Caco-2 (cell line): ENCODE data around the gene MEX3D. TPM values are rescaled to one million over a fixed set of nuclear protein-coding genes. Genes with fewer than 3 reads are reported as not detected.

Source experiments
- BruUV-seq: library from RNA; stranded (reverse); fragments of 400-500 nt; replicated peaks from 2 replicates; lab custom pipeline; 2021; lab: Mats Ljungman, UMichigan
- CTCF ChIA-PET: fragments of 300-600 bp; sonication (Branson Sonifier 250); formaldehyde crosslinking; loops from one replicate; lab custom pipeline; 2022; ENCODE audit warnings: antibody characterized with exemption; lab: Charles Lee
- POLR2A ChIA-PET: fragments of 300-600 bp; sonication (Branson Sonifier 250); formaldehyde crosslinking; loops from one replicate; lab custom pipeline; 2022; ENCODE audit warnings: antibody characterized with exemption; lab: Charles Lee
- DNase-seq, 2 experiments: peaks; one replicate each; pipeline versions ENCODE4 v3.0.0 to v3.0.0-alpha.2; 2020 to 2022
- H3K27me3 ChIP-seq: replicated peaks from 2 replicates; pipeline ENCODE4 v1.6.0; 2011; ENCODE audit warnings: low read length; ENCODE audit not compliant: control insufficient read depth, insufficient read depth
- H3K36me3 ChIP-seq: 2 replicates; pipeline ENCODE4 v1.5.1; 2011; ENCODE audit warnings: low read length; ENCODE audit not compliant: control insufficient read depth, insufficient read depth
- H3K4me1 ChIP-seq: fragments of 250-450 bp; sonication (Bioruptor Pico); 2 replicates; pipeline ENCODE4 v1.5.1; 2020; ENCODE audit warnings: mild to moderate bottlenecking
- H3K4me3 ChIP-seq: 2 replicates; pipeline ENCODE4 v1.5.1; 2011; ENCODE audit warnings: low read depth, mild to moderate bottlenecking, control low read depth, low read length
- H3K9me3 ChIP-seq: fragments of 250-450 bp; sonication (Bioruptor Pico); 2 replicates; pipeline ENCODE4 v1.5.1; 2020; ENCODE audit warnings: mild to moderate bottlenecking, moderate library complexity
- H3K27ac Mint-ChIP-seq: one replicate; pipeline ENCODE4 v1.8.0; 2022; ENCODE audit warnings: mixed read lengths; ENCODE audit not compliant: unreplicated experiment
- H3K27me3 Mint-ChIP-seq: one replicate; pipeline ENCODE4 v1.8.0; 2022; ENCODE audit warnings: mixed read lengths; ENCODE audit not compliant: insufficient read depth, unreplicated experiment
- H3K36me3 Mint-ChIP-seq: one replicate; pipeline ENCODE4 v1.8.0; 2022; ENCODE audit warnings: mild to moderate bottlenecking, mixed read lengths; ENCODE audit not compliant: insufficient read depth, unreplicated experiment
- H3K4me1 Mint-ChIP-seq: one replicate; pipeline ENCODE4 v1.8.0; 2022; ENCODE audit warnings: low read depth, mixed read lengths; ENCODE audit not compliant: unreplicated experiment
- H3K4me3 Mint-ChIP-seq: one replicate; pipeline ENCODE4 v1.8.0; 2022; ENCODE audit warnings: mild to moderate bottlenecking, moderate library complexity, mixed read lengths; ENCODE audit not compliant: unreplicated experiment
- H3K9me3 Mint-ChIP-seq: one replicate; pipeline ENCODE4 v1.8.0; 2022; ENCODE audit warnings: mixed read lengths; ENCODE audit not compliant: unreplicated experiment
- CTCF ChIP-seq, 2 experiments: fragments of 200-600 bp in 1 of 2; IDR thresholded peaks; 1 replicate in 1 of 2; 2 replicates in 1 of 2; pipeline versions ENCODE4 v1.5.1 to v1.8.0; 2011 to 2022; ENCODE audit warnings: antibody characterized with exemption in 1 of 2, control low read depth in 1 of 2, inconsistent platforms in 1 of 2, low read depth in 1 of 2, low read length in 1 of 2, mild to moderate bottlenecking in 1 of 2, moderate library complexity in 1 of 2; ENCODE audit not compliant: insufficient read depth in 1 of 2, severe bottlenecking in 1 of 2, unreplicated experiment in 1 of 2
- intact Hi-C: fragments of 100-400 bp; cut with micrococcal nuclease; formaldehyde crosslinking; loops from one replicate; pipeline ENCODE4 v1.10.0; 2022; ENCODE audit not compliant: unreplicated experiment
- total RNA-seq: library from RNA; stranded (reverse); gene quantifications from 2 replicates; pipeline ENCODE4 v1.2.3, GENCODE V29; 2022

The MEX3D gene
- total RNA-seq, 1 experiment from 2014 or later = 52.1 TPM

GRCh38 chr19:1609680-1610474 is 41.8 kb upstream of the MEX3D start:
- H3K27me3 Mint-ChIP-seq = no peaks in the 10 kb centered on the region
- no peak overlapping the region for H3K4me3 ChIP-seq
- intact Hi-C loops = no loop called here
- H3K4me1 ChIP-seq = peaks cover 8% of the 10 kb centered on the region; the same call in 1 of the 2 replicates
- no peaks in the 10 kb centered on the region for H3K4me1 Mint-ChIP-seq
- ChIA-PET CTCF (interaction anchor here (0.7 kb wide), 1 partner anchor 19 kb away, joined by 3 read pairs; no protein-coding TSS in a partner anchor), POLR2A (no interaction called here)
- no TSS peak for BruUV-seq
- H3K27me3 ChIP-seq = no peaks in the 10 kb centered on the region
- H3K9me3 Mint-ChIP-seq = no peaks in the 10 kb centered on the region
- H3K36me3 ChIP-seq = peaks cover 2% of the 10 kb centered on the region
- DNase-seq = no peak
- peaks cover 59% of the 10 kb centered on the region for H3K36me3 Mint-ChIP-seq
- no peak overlapping the region for H3K27ac Mint-ChIP-seq
- no peaks in the 10 kb centered on the region for H3K9me3 ChIP-seq
- H3K4me3 Mint-ChIP-seq = no peak overlapping the region
- TF ChIP-seq CTCF (IDR thresholded peaks at IDR 0.05; ENCODE audit: insufficient read depth in 1 of 2, low read depth in 1 of 2, low read length in 1 of 2, severe bottlenecking in 1 of 2, unreplicated experiment in 1 of 2) = no peak

GRCh38 chr19:1609103-1609396 is 40.9 kb upstream of the MEX3D start:
- Mint-ChIP-seq H3K4me1 (no peaks in the 10 kb centered on the region), H3K27me3 (no peaks in the 10 kb centered on the region), H3K27ac (no peak overlapping the region), H3K36me3 (peaks cover 58% of the 10 kb centered on the region), H3K4me3 (no peak overlapping the region), H3K9me3 (no peaks in the 10 kb centered on the region)
- Histone ChIP-seq H3K36me3 (peaks cover 2% of the 10 kb centered on the region; the same call in 1 of the 2 replicates), H3K9me3 (no peaks in the 10 kb centered on the region), H3K4me3 (no peak overlapping the region), H3K27me3 (no peaks in the 10 kb centered on the region), H3K4me1 (peaks cover 10% of the 10 kb centered on the region; the same call in 1 of the 2 replicates)
- BruUV-seq = no TSS peak
- DNase-seq = no peak
- no peak for TF ChIP-seq CTCF (IDR thresholded peaks at IDR 0.05; ENCODE audit: insufficient read depth in 1 of 2, low read depth in 1 of 2, low read length in 1 of 2, severe bottlenecking in 1 of 2, unreplicated experiment in 1 of 2)
- intact Hi-C loops = no loop called here
- CTCF ChIA-PET = interaction anchor here (0.5 kb wide), 1 partner anchor 44 kb away, joined by 6 read pairs; no protein-coding TSS in a partner anchor
- POLR2A ChIA-PET = no interaction called here

- peaks cover 2% of the 10 kb centered on the region; the same call in 1 of the 2 replicates for H3K36me3 ChIP-seq
- no TSS peak for BruUV-seq
- intact Hi-C loops = no loop called here
- ChIA-PET CTCF (interaction anchor here (0.5 kb wide), 1 partner anchor 44 kb away, joined by 6 read pairs; no protein-coding TSS in a partner anchor), POLR2A (no interaction called here)
- Mint-ChIP-seq H3K9me3 (no peaks in the 10 kb centered on the region), H3K4me1 (no peaks in the 10 kb centered on the region), H3K27ac (no peak overlapping the region), H3K36me3 (peaks cover 56% of the 10 kb centered on the region), H3K4me3 (no peak overlapping the region), H3K27me3 (no peaks in the 10 kb centered on the region)
- no peak overlapping the region for H3K4me3 ChIP-seq
- no peak for DNase-seq
- H3K4me1 ChIP-seq = peaks cover 13% of the 10 kb centered on the region; the same call in 1 of the 2 replicates
- no peaks in the 10 kb centered on the region for H3K9me3 ChIP-seq
- TF ChIP-seq CTCF (IDR thresholded peaks at IDR 0.05; ENCODE audit: insufficient read depth in 1 of 2, low read depth in 1 of 2, low read length in 1 of 2, severe bottlenecking in 1 of 2, unreplicated experiment in 1 of 2) = no peak
- no peaks in the 10 kb centered on the region for H3K27me3 ChIP-seq
Measured at GRCh38 chr19:1608359-1609102, 40.4 kb upstream of the MEX3D start.
